ENCODE measurements around the gene C19orf12. TPM values are rescaled to one million over a fixed set of nuclear protein-coding genes. Genes with fewer than 3 reads are reported as not detected.

Gene C19orf12
- total RNA-seq, 2 experiments from 2014 or later = 7.7 TPM

DNA sequence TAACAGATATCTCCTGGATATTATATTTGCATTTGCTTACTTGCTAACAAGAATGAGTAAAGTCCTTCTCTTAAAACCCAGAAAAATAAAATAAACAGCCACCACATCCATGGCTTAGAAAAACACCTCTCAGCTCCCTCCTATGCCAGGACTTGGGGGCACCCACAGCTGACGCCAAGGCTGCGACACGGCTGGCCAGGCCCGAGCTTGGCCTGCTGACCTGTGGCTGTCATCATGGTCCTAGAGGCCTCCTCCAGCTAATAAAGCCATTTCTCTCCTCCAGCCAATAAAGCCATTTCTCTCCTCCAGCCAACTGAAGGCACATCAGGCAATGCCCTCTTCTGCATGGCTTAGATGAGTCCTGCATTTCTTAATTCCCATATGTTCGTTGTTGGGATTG, 20.9 kb downstream of the C19orf12 start:
- H3K27ac Mint-ChIP-seq = peak overlapping the region; percentile 61
- DNase-seq (no peak), ATAC-seq (ENCODE audit: poor library complexity) (no peak)
- intact Hi-C loops (cut with DNase I, micrococcal nuclease) = loop anchor here (1.0 to 10.0 kb wide), 2 partner anchors 22 to 229 kb away; no protein-coding TSS in a partner anchor
- no peak overlapping the region for H3K27ac ChIP-seq (ENCODE audit: low read depth in 1 of 2, low read length in 2 of 2)
- H3K9me3 ChIP-seq (ENCODE audit: control insufficient read depth in 1 of 2, insufficient read depth in 1 of 2, low read length in 2 of 2) = peaks cover 0 to 4% of the 10 kb centered on the region in 2 experiments
- POLR2A ChIA-PET = interaction anchor here (0.6 to 4.8 kb wide), 5 partner anchors 13 to 88 kb away, joined by 3 to 75 read pairs (median 3); partner anchors contain the start of genes C19orf12 and POP4
- no peak overlapping the region for H3K4me3 Mint-ChIP-seq
- no peaks in the 10 kb centered on the region for H3K36me3 ChIP-seq (ENCODE audit: insufficient read depth, low read length)
- TF ChIP-seq, protein P1, sequence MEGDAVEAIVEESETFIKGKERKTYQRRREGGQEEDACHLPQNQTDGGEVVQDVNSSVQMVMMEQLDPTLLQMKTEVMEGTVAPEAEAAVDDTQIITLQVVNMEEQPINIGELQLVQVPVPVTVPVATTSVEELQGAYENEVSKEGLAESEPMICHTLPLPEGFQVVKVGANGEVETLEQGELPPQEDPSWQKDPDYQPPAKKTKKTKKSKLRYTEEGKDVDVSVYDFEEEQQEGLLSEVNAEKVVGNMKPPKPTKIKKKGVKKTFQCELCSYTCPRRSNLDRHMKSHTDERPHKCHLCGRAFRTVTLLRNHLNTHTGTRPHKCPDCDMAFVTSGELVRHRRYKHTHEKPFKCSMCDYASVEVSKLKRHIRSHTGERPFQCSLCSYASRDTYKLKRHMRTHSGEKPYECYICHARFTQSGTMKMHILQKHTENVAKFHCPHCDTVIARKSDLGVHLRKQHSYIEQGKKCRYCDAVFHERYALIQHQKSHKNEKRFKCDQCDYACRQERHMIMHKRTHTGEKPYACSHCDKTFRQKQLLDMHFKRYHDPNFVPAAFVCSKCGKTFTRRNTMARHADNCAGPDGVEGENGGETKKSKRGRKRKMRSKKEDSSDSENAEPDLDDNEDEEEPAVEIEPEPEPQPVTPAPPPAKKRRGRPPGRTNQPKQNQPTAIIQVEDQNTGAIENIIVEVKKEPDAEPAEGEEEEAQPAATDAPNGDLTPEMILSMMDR (IDR thresholded peaks at IDR 0.05) = no peak
- CTCF ChIA-PET = interaction anchor here (1.2 to 4.5 kb wide), 5 partner anchors 22 to 88 kb away, joined by 3 to 48 read pairs (median 5); partner anchors contain the start of genes C19orf12, PLEKHF1 and POP4
- H3K4me3 ChIP-seq (ENCODE audit: low read length) = no peak overlapping the region
- H3K9me3 Mint-ChIP-seq = no peaks in the 10 kb centered on the region
- no peaks in the 10 kb centered on the region for H3K27me3 Mint-ChIP-seq
- peaks cover 18% of the 10 kb centered on the region for H3K4me1 Mint-ChIP-seq (ENCODE audit: low read depth)
- H3K27me3 ChIP-seq (ENCODE audit: control insufficient read depth in 1 of 2, insufficient read depth in 2 of 2, low read length in 2 of 2) = no peaks in the 10 kb centered on the region
- H3K36me3 Mint-ChIP-seq (ENCODE audit: low read depth) = no peaks in the 10 kb centered on the region
- H3K4me1 ChIP-seq (ENCODE audit: insufficient read depth, low read length) = peaks cover 24% of the 10 kb centered on the region

DNA sequence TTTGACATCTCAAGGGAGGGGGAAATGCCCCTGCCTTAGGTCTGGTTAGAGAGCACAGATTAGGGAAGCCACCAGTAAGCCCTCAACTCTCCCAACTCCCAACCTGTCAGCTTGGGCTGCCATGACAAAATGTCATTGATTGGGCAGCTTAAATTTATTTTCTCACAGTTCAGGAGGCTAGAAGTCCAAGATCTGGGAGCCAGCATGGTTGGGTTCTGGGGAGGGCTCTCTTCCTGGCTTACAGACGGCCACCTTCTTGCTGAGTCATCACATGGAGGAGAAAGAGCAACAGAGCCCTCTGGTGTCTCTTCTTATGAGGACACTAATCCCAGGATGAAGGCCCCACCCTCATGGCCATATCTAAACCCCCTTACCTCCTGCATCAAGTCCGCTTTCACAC, 24.2 kb downstream of the C19orf12 start:
- Mint-ChIP-seq H3K4me1 (ENCODE audit: low read depth) (peaks cover 27% of the 10 kb centered on the region), H3K4me3 (no peak overlapping the region), H3K27ac (peak overlapping the region; percentile 59), H3K36me3 (ENCODE audit: low read depth) (no peaks in the 10 kb centered on the region), H3K9me3 (no peaks in the 10 kb centered on the region), H3K27me3 (no peaks in the 10 kb centered on the region)
- intact Hi-C loops (cut with DNase I, micrococcal nuclease) = loop anchor here (1.0 to 10.0 kb wide), 4 partner anchors 23 to 226 kb away; partner anchors contain the start of gene PLEKHF1 (in 1 of the 2)
- DNase-seq (peak in 10 of 14 experiments; percentile 33 to 86 (median 48)), ATAC-seq (ENCODE audit: poor library complexity) (peak; percentile 65)
- Histone ChIP-seq H3K27me3 (ENCODE audit: control insufficient read depth in 1 of 2, insufficient read depth in 2 of 2, low read length in 2 of 2) (no peaks in the 10 kb centered on the region), H3K27ac (ENCODE audit: low read depth in 1 of 2, low read length in 2 of 2) (no peak overlapping the region), H3K4me3 (ENCODE audit: low read length) (no peak overlapping the region), H3K4me1 (ENCODE audit: insufficient read depth, low read length) (peaks cover 23% of the 10 kb centered on the region), H3K9me3 (ENCODE audit: control insufficient read depth in 1 of 2, insufficient read depth in 1 of 2, low read length in 2 of 2) (peaks cover 0 to 4% of the 10 kb centered on the region in 2 experiments), H3K36me3 (ENCODE audit: insufficient read depth, low read length) (no peaks in the 10 kb centered on the region)
- TF ChIP-seq, protein P1 (IDR thresholded peaks at IDR 0.05) = peak; percentile 55
- ChIA-PET CTCF (interaction anchor here (0.7 to 3.9 kb wide), 9 partner anchors 9 to 84 kb away, joined by 3 to 21 read pairs (median 4); partner anchors contain the start of gene PLEKHF1), POLR2A (interaction anchor here (0.6 to 2.2 kb wide), 6 partner anchors 18 to 85 kb away, joined by 3 to 19 read pairs (median 4); partner anchors contain the start of gene POP4)

DNA sequence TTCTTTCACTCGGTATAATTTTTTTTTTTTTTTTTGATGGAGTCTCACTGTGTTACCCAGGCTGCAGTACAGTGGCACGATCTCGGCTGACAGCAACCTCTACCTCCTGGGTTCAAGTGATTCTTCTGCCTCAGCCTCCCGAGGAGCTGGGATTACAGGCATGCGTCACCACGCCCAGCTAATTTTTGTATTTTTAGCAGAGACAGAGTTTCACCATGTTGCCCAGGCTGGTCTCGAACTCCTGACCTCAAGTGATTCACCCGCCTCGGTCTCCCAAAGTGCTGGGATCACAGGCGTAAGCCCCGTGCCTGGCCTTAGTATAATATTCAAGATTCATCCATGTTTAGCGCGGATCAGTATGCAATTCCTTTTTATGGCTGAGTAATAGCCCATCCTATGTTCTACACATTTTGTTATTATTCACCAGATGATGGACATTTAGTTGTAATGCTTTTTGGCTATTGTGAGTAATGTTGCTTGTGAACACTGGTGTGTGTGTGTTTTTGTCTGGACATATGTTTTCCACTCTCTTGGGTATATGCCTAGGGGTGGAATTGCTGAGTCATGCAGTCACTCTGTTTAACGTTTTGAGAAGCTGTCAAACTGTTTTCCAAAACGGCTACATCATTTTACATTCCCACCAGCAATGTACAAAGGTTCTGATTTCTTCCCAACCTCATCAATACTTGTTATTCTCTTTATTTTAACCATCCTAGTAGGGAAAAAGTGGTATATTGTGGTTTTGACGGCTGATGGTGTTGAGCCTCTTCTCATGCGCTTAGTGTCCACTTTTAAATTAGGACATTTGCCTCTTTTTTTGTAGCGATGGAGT, 26.9 kb downstream of the C19orf12 start:
- H3K4me3 ChIP-seq (ENCODE audit: low read length) = no peak overlapping the region
- no peak for DNase-seq
- peaks cover 17% of the 10 kb centered on the region for H3K4me1 ChIP-seq (ENCODE audit: insufficient read depth, low read length)
- Mint-ChIP-seq H3K27me3 (no peaks in the 10 kb centered on the region), H3K36me3 (ENCODE audit: low read depth) (no peaks in the 10 kb centered on the region), H3K4me1 (ENCODE audit: low read depth) (peaks cover 31% of the 10 kb centered on the region), H3K4me3 (no peak overlapping the region), H3K27ac (no peak overlapping the region), H3K9me3 (no peaks in the 10 kb centered on the region)
- CTCF ChIA-PET = interaction anchor here (1.3 kb wide), 1 partner anchor 16 kb away, joined by 3 read pairs; no protein-coding TSS in a partner anchor
- POLR2A ChIA-PET = no interaction called here
- H3K36me3 ChIP-seq (ENCODE audit: insufficient read depth, low read length) = no peaks in the 10 kb centered on the region
- no peak for ATAC-seq (ENCODE audit: poor library complexity)
- intact Hi-C loops (cut with DNase I, micrococcal nuclease) = no loop called here
- TF ChIP-seq, protein P1 (IDR thresholded peaks at IDR 0.05) = no peak
- H3K27ac ChIP-seq (ENCODE audit: low read depth in 1 of 2, low read length in 2 of 2) = no peak overlapping the region
- H3K27me3 ChIP-seq (ENCODE audit: control insufficient read depth in 1 of 2, insufficient read depth in 2 of 2, low read length in 2 of 2) = no peaks in the 10 kb centered on the region
- peaks cover 0 to 4% of the 10 kb centered on the region in 2 experiments for H3K9me3 ChIP-seq (ENCODE audit: control insufficient read depth in 1 of 2, insufficient read depth in 1 of 2, low read length in 2 of 2)

All from CD4-positive, alpha-beta T cell (primary cell).